ENCODE data around the gene BRPF3.

The BRPF3 gene

GRCh38 chr6:36196113-36196879, at the start of gene BRPF3:
Gene BRPF3 (plus strand): TSS chr6:36196744. CDS start chr6:36200323, 3,579 bp downstream.
- peak within 1 kb of the TSS; percentile 65 to 90 (median 77) for H3K4me3 ChIP-seq
- H3K27ac ChIP-seq = peak within 1 kb of the TSS; percentile 94 to 99 (median 98)

GRCh38 chr6:36147294-36147693, 49.2 kb upstream of the BRPF3 start:
- H3K4me3 ChIP-seq = no peak overlapping the region
- peak overlapping the region in 1 of 21 experiments; percentile 14 for H3K27ac ChIP-seq

GRCh38 chr6:36149476-36149875, 47.1 kb upstream of the BRPF3 start:
- H3K4me3 ChIP-seq = no peak overlapping the region
- H3K27ac ChIP-seq = peak overlapping the region in 9 of 21 experiments; percentile 3 to 60 (median 35)

GRCh38 chr6:36150283-36150682, 46.3 kb upstream of the BRPF3 start:
- Histone ChIP-seq H3K4me3 (no peak overlapping the region), H3K27ac (peak overlapping the region in 12 of 21 experiments; percentile 3 to 60 (median 31))

- H3K27ac ChIP-seq = peak overlapping the region in 6 of 21 experiments; percentile 7 to 38 (median 27)
- H3K4me3 ChIP-seq = no peak overlapping the region
Observed at GRCh38 chr6:36154286-36154685, 42.3 kb upstream of the BRPF3 start.

- Histone ChIP-seq H3K27ac (no peak overlapping the region), H3K4me3 (no peak overlapping the region)
Observed at GRCh38 chr6:36155662-36156061, 40.9 kb upstream of the BRPF3 start.

GRCh38 chr6:36160147-36160760, 36.3 kb upstream of the BRPF3 start:
- no peak overlapping the region for H3K27ac ChIP-seq
- no peak overlapping the region for H3K4me3 ChIP-seq

- peak overlapping the region in 1 of 21 experiments; percentile 27 for H3K27ac ChIP-seq
Observed at GRCh38 chr6:36169023-36170007, 27.2 kb upstream of the BRPF3 start.

GRCh38 chr6:36170704-36171103, 25.8 kb upstream of the BRPF3 start:
- Histone ChIP-seq H3K4me3 (no peak overlapping the region), H3K27ac (no peak overlapping the region)

More at GRCh38 chr6:36169023-36170007, 27.2 kb upstream of the BRPF3 start:
- no peak overlapping the region for H3K4me3 ChIP-seq

GRCh38 chr6:36171573-36171972, 25.0 kb upstream of the BRPF3 start:
- H3K27ac ChIP-seq = no peak overlapping the region
- no peak overlapping the region for H3K4me3 ChIP-seq

GRCh38 chr6:36177166-36177565, 19.4 kb upstream of the BRPF3 start:
- H3K27ac ChIP-seq = no peak overlapping the region

GRCh38 chr6:36178544-36178943, 18.0 kb upstream of the BRPF3 start:
- H3K4me3 ChIP-seq = no peak overlapping the region
- no peak overlapping the region for H3K27ac ChIP-seq

More at GRCh38 chr6:36177166-36177565, 19.4 kb upstream of the BRPF3 start:
- no peak overlapping the region for H3K4me3 ChIP-seq

- Histone ChIP-seq H3K4me3 (no peak overlapping the region), H3K27ac (no peak overlapping the region)
Observed at GRCh38 chr6:36180126-36180525, 16.4 kb upstream of the BRPF3 start.

- no peak overlapping the region for H3K27ac ChIP-seq
- no peak overlapping the region for H3K4me3 ChIP-seq
Observed at GRCh38 chr6:36184311-36184710, 12.2 kb upstream of the BRPF3 start.

- no peak overlapping the region for H3K4me3 ChIP-seq
Observed at GRCh38 chr6:36186199-36186598, 10.3 kb upstream of the BRPF3 start.

GRCh38 chr6:36187446-36187845, 9.1 kb upstream of the BRPF3 start:
- no peak overlapping the region for H3K4me3 ChIP-seq
- H3K27ac ChIP-seq = no peak overlapping the region

More at GRCh38 chr6:36186199-36186598, 10.3 kb upstream of the BRPF3 start:
- H3K27ac ChIP-seq = no peak overlapping the region

GRCh38 chr6:36195471-36196112, 952 bp upstream of the BRPF3 start:
- peak overlapping the region; percentile 65 to 90 (median 77) for H3K4me3 ChIP-seq

GRCh38 chr6:36196880-36197548, 470 bp downstream of the BRPF3 start:
- H3K27ac ChIP-seq = peak overlapping the region; percentile 94 to 99 (median 98)
- peak overlapping the region; percentile 65 to 90 (median 77) for H3K4me3 ChIP-seq

More at GRCh38 chr6:36195471-36196112, 952 bp upstream of the BRPF3 start:
- H3K27ac ChIP-seq = peak overlapping the region in 20 of 21 experiments; percentile 94 to 99 (median 98)
